Gastrocnemius medialis (tissue), 4 donors: ENCODE results near the gene FNDC3B. TPM values are rescaled to one million over a fixed set of nuclear protein-coding genes. Genes with fewer than 3 reads are reported as not detected.

Experiments used
- ATAC-seq, 2 donors: fragments of 150-250 bp; one replicate each; pipeline ENCODE4 v1.9.1; 2016
- DNase-seq, 2 donors: peaks; one replicate each; pipeline ENCODE4 v3.0.0-alpha.2; 2019
- H3K27ac ChIP-seq, 4 donors: fragments of 200-600 bp; sonication (generic); 1 replicate in 1 of 4; 2 replicates in 3 of 4; pipeline ENCODE4 v1.5.1; 2016 to 2018; ENCODE audit warnings: mild to moderate bottlenecking in 2 of 4, moderate library complexity in 1 of 4
- H3K27me3 ChIP-seq, 3 donors: fragments of 200-600 bp; sonication (generic) in 2 of 3; 1 replicate in 1 of 3; 2 replicates in 2 of 3; pipeline versions ENCODE4 v1.5.1 to v1.6.0; 2016 to 2019; ENCODE audit warnings: mild to moderate bottlenecking in 1 of 3, moderate library complexity in 1 of 3
- H3K36me3 ChIP-seq, 2 donors: fragments of 200-600 bp; sonication (generic) in 1 of 2; one replicate each; pipeline ENCODE4 v1.5.1; 2017 to 2018
- H3K4me1 ChIP-seq, 2 donors: fragments of 200-600 bp; sonication (generic) in 1 of 2; one replicate each; pipeline ENCODE4 v1.5.1; 2016 to 2017; ENCODE audit warnings: mild to moderate bottlenecking in 2 of 2
- H3K4me3 ChIP-seq, 4 donors: fragments of 200-600 bp; sonication (generic) in 3 of 4; 1 replicate in 1 of 4; 2 replicates in 3 of 4; pipeline ENCODE4 v1.5.1; 2016 to 2019; ENCODE audit warnings: mild to moderate bottlenecking in 2 of 4
- H3K9me3 ChIP-seq, 3 donors: fragments of 200-600 bp; sonication (generic) in 2 of 3; 1 replicate in 1 of 3; 2 replicates in 2 of 3; pipeline ENCODE4 v1.5.1; 2016 to 2019
- CTCF ChIP-seq, 5 experiments: fragments of 450-650 bp in 3 of 5; fragments of 200-600 bp in 2 of 5; sonication (generic) in 2 of 5; IDR thresholded peaks in 4 of 5; conservative IDR thresholded peaks in 1 of 5; 1 replicate in 4 of 5; 2 replicates in 1 of 5; pipeline ENCODE4 v1.5.1; 2016 to 2019; ENCODE audit warnings: antibody characterized with exemption in 5 of 5, mild to moderate bottlenecking in 3 of 5, moderate library complexity in 3 of 5
- POLR2A ChIP-seq, 2 donors: fragments of 450-650 bp; IDR thresholded peaks; one replicate each; pipeline ENCODE4 v1.6.1; 2017; ENCODE audit warnings: antibody characterized with exemption in 2 of 2, mild to moderate bottlenecking in 2 of 2, moderate library complexity in 2 of 2
- in situ Hi-C, 4 donors: fragments of 200-750 bp; cut with MboI; loops; one replicate each; pipeline versions ENCODE4 v1.15.0 to v1.8.0; 2017; ENCODE audit warnings: low sequenced_read_pairs in 4 of 4
- intact Hi-C: fragments of 100-400 bp; cut with DNase I; formaldehyde crosslinking; loops from one replicate; pipeline ENCODE4 v1.15.1; 2023; ENCODE audit warnings: low total_unique reads
- total RNA-seq, 4 donors: library from RNA; depleted of rRNA; stranded (reverse); fragments of >200 nt; gene quantifications; one replicate each; pipeline versions ENCODE4 v1.1.0 to v1.2.3, GENCODE V29; 2016

FNDC3B gene
- total RNA-seq, 4 donors from 2014 or later, result 42.5 to 110 (median 74.2) TPM

DNA sequence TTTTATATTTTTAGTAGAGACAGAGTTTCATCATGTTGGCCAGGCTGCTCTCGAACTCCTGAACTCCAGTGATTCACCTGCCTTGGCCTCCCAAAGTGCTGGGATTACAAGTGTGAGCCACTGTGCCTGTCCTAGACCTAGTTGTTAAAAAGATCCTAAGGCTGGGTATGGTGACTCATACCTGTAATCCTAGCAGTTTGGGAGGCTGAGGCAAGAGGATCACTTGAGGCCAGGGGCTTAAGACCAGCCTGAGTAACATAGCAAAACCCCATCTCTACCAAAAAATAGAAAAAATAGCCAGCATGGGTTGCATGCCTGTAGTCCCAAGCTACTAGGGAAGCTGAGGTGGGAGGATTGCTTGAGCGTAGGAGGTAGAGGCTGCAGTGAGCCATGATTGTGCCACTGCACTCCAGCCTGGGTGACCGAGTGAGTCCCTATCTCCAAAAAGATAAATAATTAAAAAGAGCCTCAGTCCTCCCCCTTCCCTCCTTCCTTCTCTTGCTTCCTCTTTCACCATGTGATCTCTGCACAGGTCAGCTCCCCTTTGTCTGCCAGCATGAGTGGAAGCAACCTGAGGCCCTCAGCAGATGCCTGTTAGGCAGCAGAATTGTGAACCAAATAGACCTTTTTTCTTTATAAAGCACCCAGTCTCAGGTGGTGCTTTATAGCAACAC is 9.8 kb upstream of the FNDC3B start:
- TF ChIP-seq POLR2A (IDR thresholded peaks at IDR 0.05) (no peak), CTCF (IDR thresholded peaks at IDR 0.05 in 4 of 5, conservative IDR thresholded peaks at IDR 0.05 in 1 of 5) (no peak)
- no peaks in the 10 kb centered on the region for H3K36me3 ChIP-seq
- intact Hi-C loops, result loop anchor here (10.0 kb wide), 1 partner anchor 445 kb away; no protein-coding TSS in a partner anchor
- no peaks in the 10 kb centered on the region for H3K4me1 ChIP-seq
- no peak overlapping the region for H3K4me3 ChIP-seq
- DNase-seq, result no peak
- H3K9me3 ChIP-seq, result no peaks in the 10 kb centered on the region
- in situ Hi-C loops, result loop anchor here in 3 of 4 donors (10.0 to 25.0 kb wide), 4 partner anchors 283 to 458 kb away; no protein-coding TSS in a partner anchor
- H3K27me3 ChIP-seq, result no peaks in the 10 kb centered on the region
- no peak for ATAC-seq
- H3K27ac ChIP-seq, result no peak overlapping the region

- intact Hi-C loops (loop anchor here (10.0 kb wide), 1 partner anchor 445 kb away; no protein-coding TSS in a partner anchor), in situ Hi-C loops (loop anchor here in 3 of 4 donors (10.0 to 25.0 kb wide), 4 partner anchors 282 to 457 kb away; no protein-coding TSS in a partner anchor)
- no peak for ATAC-seq
Observed at GRCh38 chr3:172030181-172030580, 9.2 kb upstream of the FNDC3B start.

DNA sequence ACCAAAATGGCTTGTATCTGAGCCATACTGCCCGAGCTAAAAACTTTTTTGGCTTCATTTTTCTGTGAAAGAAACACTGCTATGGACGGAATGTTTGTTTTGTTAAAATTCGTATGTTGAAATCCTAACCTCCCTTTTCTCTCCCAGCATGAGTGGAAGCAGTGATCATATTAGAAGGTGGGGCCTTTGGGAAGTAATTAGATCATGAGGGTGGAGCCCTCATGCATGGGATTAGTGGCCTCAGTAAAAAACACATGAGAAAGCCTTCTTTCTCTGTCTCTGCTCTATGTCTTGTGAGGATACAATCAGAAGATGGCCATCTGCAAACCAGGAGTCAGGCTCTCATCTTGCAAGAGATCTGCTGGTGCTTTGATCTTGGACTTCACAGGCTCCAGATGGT is 7.4 kb upstream of the FNDC3B start:
- intact Hi-C loops, result loop anchor here (10.0 kb wide), 1 partner anchor 443 kb away; no protein-coding TSS in a partner anchor
- Histone ChIP-seq H3K27me3 (no peaks in the 10 kb centered on the region), H3K4me1 (no peaks in the 10 kb centered on the region), H3K9me3 (no peaks in the 10 kb centered on the region), H3K4me3 (no peak overlapping the region), H3K36me3 (no peaks in the 10 kb centered on the region), H3K27ac (no peak overlapping the region)
- TF ChIP-seq CTCF (IDR thresholded peaks at IDR 0.05 in 4 of 5, conservative IDR thresholded peaks at IDR 0.05 in 1 of 5) (no peak), POLR2A (IDR thresholded peaks at IDR 0.05) (no peak)
- DNase-seq, result no peak
- ATAC-seq, result no peak
- in situ Hi-C loops, result loop anchor here in 3 of 4 donors (10.0 to 25.0 kb wide), 4 partner anchors 280 to 455 kb away; no protein-coding TSS in a partner anchor

More at GRCh38 chr3:172030181-172030580, 9.2 kb upstream of the FNDC3B start:
- TF ChIP-seq POLR2A (IDR thresholded peaks at IDR 0.05) (no peak), CTCF (IDR thresholded peaks at IDR 0.05 in 4 of 5, conservative IDR thresholded peaks at IDR 0.05 in 1 of 5) (no peak)
- no peak overlapping the region for H3K27ac ChIP-seq
- no peak for DNase-seq
- H3K4me1 ChIP-seq, result no peaks in the 10 kb centered on the region
- no peaks in the 10 kb centered on the region for H3K27me3 ChIP-seq
- H3K36me3 ChIP-seq, result no peaks in the 10 kb centered on the region
- no peaks in the 10 kb centered on the region for H3K9me3 ChIP-seq
- no peak overlapping the region for H3K4me3 ChIP-seq

GRCh38 chr3:172033396-172033795 is 6.0 kb upstream of the FNDC3B start:
- Histone ChIP-seq H3K9me3 (no peaks in the 10 kb centered on the region), H3K27me3 (no peaks in the 10 kb centered on the region), H3K4me1 (no peaks in the 10 kb centered on the region), H3K4me3 (no peak overlapping the region), H3K27ac (no peak overlapping the region), H3K36me3 (no peaks in the 10 kb centered on the region)
- TF ChIP-seq CTCF (IDR thresholded peaks at IDR 0.05 in 4 of 5, conservative IDR thresholded peaks at IDR 0.05 in 1 of 5), result no peak
- no peak for TF ChIP-seq POLR2A (IDR thresholded peaks at IDR 0.05)
- intact Hi-C loops (loop anchor here (10.0 kb wide), 1 partner anchor 441 kb away; no protein-coding TSS in a partner anchor), in situ Hi-C loops (loop anchor here in 3 of 4 donors (10.0 to 25.0 kb wide), 4 partner anchors 279 to 454 kb away; no protein-coding TSS in a partner anchor)
- ATAC-seq, result no peak
- DNase-seq, result no peak
